ENCODE measurements around the gene HAGH. TPM values are rescaled to one million over a fixed set of nuclear protein-coding genes. Genes with fewer than 3 reads are reported as not detected.

The HAGH gene
- total RNA-seq, 1 experiment from 2014 or later: 36.0 TPM

- TF ChIP-seq CTCF (IDR thresholded peaks at IDR 0.05): no peak
- no peak for TF ChIP-seq ZNF317 (CRISPR knock-in tag; IDR thresholded peaks at IDR 0.05; ENCODE audit: borderline replicate concordance, low read depth)
- no peak for TF ChIP-seq RORB (CRISPR knock-in tag; IDR thresholded peaks at IDR 0.05)
- no peak for TF ChIP-seq E2F1 (CRISPR knock-in tag; IDR thresholded peaks at IDR 0.05)
- TF ChIP-seq NFYB (CRISPR knock-in tag; conservative IDR thresholded peaks at IDR 0.05; ENCODE audit: low read depth): peak; percentile 100
- no peak for TF ChIP-seq SOX15 (CRISPR knock-in tag; IDR thresholded peaks at IDR 0.05)
- TF ChIP-seq TEAD4 (CRISPR knock-in tag; IDR thresholded peaks at IDR 0.05): no peak
- no peak for TF ChIP-seq ZNF396 (CRISPR knock-in tag; IDR thresholded peaks at IDR 0.05; ENCODE audit: borderline replicate concordance)
- TF ChIP-seq FOXP1 (CRISPR knock-in tag; IDR thresholded peaks at IDR 0.05; ENCODE audit: borderline replicate concordance): no peak
- TF ChIP-seq CREM (CRISPR knock-in tag; IDR thresholded peaks at IDR 0.05): peak; percentile 96
- no peak for TF ChIP-seq AR (CRISPR knock-in tag; IDR thresholded peaks at IDR 0.05)
- no peak for TF ChIP-seq E2F4 (CRISPR knock-in tag; IDR thresholded peaks at IDR 0.05; ENCODE audit: borderline replicate concordance, low read depth)
These were observed 44.0 kb downstream of the HAGH start, which contains the start of the genes NUBP2 and SPSB3 (continued) for GRCh38 chr16:1782408-1783264.

GRCh38 chr16:1781758-1782407 lies 44.7 kb downstream of the HAGH start:
- DNase-seq (ENCODE audit: low spot score) (peak; percentile 42), ATAC-seq (no peak)
- POLR2A ChIA-PET: interaction anchor here (0.9 to 2.6 kb wide), 8 partner anchors 8 to 183 kb away, joined by 3 to 18 read pairs (median 6); partner anchors contain the start of genes EME2, IGFALS, MAPK8IP3 and MRPS34
- peak overlapping the region; percentile 81 for H3K4me3 Mint-ChIP-seq
- CTCF ChIA-PET: interaction anchor here (0.6 to 2.1 kb wide), 25 partner anchors 8 to 1041 kb away, joined by 3 to 37 read pairs (median 4); partner anchors contain the start of genes CIAO3, EME2, FAHD1 and HAGH
- peak overlapping the region; percentile 60 for H3K27ac Mint-ChIP-seq
- H3K4me1 Mint-ChIP-seq: peaks cover 7% of the 10 kb centered on the region
- no peaks in the 10 kb centered on the region for H3K27me3 Mint-ChIP-seq (ENCODE audit: low read depth)
- no peaks in the 10 kb centered on the region for H3K9me3 Mint-ChIP-seq
- H3K36me3 Mint-ChIP-seq: no peaks in the 10 kb centered on the region
- TF ChIP-seq ZNF671 (CRISPR knock-in tag; IDR thresholded peaks at IDR 0.05) (no peak), JUN (CRISPR knock-in tag; IDR thresholded peaks at IDR 0.05) (0 out of 2 replicates have a peak, but pooled peaks have one; percentile 32), ZNF317 (CRISPR knock-in tag; IDR thresholded peaks at IDR 0.05; ENCODE audit: borderline replicate concordance, low read depth) (no peak)

Data from WTC11 (cell line).